ENCODE results near the gene REV1. TPM values are rescaled to one million over a fixed set of nuclear protein-coding genes. Genes with fewer than 3 reads are reported as not detected.

REV1 gene
- total RNA-seq, 1 donor from 2014 or later: 24.4 TPM

DNA sequence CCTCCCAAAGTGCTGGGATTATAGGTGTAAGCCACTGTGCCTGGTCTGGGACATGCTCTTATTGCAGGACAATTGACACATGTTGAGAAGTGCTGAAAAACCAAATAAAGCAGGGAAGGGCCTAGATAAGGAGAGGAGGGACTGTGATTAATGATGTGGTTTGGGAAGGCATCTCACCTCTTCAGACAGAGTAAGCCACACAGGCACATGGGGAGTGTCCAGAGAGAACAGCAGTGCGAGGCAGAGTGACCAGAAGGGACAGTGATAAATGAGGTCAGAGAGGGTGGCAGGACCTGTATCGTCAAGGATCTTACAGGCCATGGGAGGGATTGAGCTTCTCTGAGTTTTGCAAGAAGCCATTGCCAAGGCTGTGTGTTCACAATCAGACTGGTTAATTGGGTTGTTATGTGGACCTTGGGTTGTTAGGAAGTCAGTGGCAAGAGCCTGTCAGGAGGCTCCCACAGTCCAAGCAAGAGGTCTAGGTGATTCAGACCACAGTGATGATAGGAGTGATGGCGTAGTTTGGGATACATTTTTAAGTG, 94.2 kb downstream of the REV1 start:
- Histone ChIP-seq H4K20me1 (ENCODE audit: insufficient read depth, low read length) (peaks cover 3% of the 10 kb centered on the region), H3K9me3 (ENCODE audit: insufficient read depth, low read depth, low read length) (no peaks in the 10 kb centered on the region), H3K36me3 (ENCODE audit: insufficient read depth, low read length) (peaks cover 69% of the 10 kb centered on the region), H3K4me1 (ENCODE audit: insufficient read depth, low read length) (no peaks in the 10 kb centered on the region), H3K4me2 (ENCODE audit: low read length) (no peak overlapping the region), H3K9ac (ENCODE audit: low read length) (no peak overlapping the region), H3K4me3 (ENCODE audit: insufficient read depth, low read depth, low read length) (no peak overlapping the region), H3K27me3 (ENCODE audit: insufficient read depth, low read length) (no peaks in the 10 kb centered on the region), H2AFZ (ENCODE audit: low read depth, low read length) (no peak overlapping the region), H3K27ac (ENCODE audit: low read depth, low read length) (no peak overlapping the region), H3K79me2 (ENCODE audit: insufficient read depth, low read length) (no peaks in the 10 kb centered on the region)
- TF ChIP-seq, protein P1, sequence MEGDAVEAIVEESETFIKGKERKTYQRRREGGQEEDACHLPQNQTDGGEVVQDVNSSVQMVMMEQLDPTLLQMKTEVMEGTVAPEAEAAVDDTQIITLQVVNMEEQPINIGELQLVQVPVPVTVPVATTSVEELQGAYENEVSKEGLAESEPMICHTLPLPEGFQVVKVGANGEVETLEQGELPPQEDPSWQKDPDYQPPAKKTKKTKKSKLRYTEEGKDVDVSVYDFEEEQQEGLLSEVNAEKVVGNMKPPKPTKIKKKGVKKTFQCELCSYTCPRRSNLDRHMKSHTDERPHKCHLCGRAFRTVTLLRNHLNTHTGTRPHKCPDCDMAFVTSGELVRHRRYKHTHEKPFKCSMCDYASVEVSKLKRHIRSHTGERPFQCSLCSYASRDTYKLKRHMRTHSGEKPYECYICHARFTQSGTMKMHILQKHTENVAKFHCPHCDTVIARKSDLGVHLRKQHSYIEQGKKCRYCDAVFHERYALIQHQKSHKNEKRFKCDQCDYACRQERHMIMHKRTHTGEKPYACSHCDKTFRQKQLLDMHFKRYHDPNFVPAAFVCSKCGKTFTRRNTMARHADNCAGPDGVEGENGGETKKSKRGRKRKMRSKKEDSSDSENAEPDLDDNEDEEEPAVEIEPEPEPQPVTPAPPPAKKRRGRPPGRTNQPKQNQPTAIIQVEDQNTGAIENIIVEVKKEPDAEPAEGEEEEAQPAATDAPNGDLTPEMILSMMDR (IDR thresholded peaks at IDR 0.05; ENCODE audit: insufficient read depth, low read depth, low read length): no peak
- no peak overlapping the region for H3K4me3 Mint-ChIP-seq (ENCODE audit: unreplicated experiment)
- no peak for FAIRE-seq
- no peaks in the 10 kb centered on the region for H3K27me3 Mint-ChIP-seq (ENCODE audit: low read depth, unreplicated experiment)
- H3K4me1 Mint-ChIP-seq (ENCODE audit: low read depth, unreplicated experiment): no peaks in the 10 kb centered on the region
- no peaks in the 10 kb centered on the region for H3K9me3 Mint-ChIP-seq (ENCODE audit: unreplicated experiment)
- DNase-seq (ENCODE audit: low read depth): peak; percentile 46
- H3K36me3 Mint-ChIP-seq (ENCODE audit: low read depth, unreplicated experiment): peaks cover 7% of the 10 kb centered on the region
- H3K27ac Mint-ChIP-seq (ENCODE audit: unreplicated experiment): no peak overlapping the region

DNA sequence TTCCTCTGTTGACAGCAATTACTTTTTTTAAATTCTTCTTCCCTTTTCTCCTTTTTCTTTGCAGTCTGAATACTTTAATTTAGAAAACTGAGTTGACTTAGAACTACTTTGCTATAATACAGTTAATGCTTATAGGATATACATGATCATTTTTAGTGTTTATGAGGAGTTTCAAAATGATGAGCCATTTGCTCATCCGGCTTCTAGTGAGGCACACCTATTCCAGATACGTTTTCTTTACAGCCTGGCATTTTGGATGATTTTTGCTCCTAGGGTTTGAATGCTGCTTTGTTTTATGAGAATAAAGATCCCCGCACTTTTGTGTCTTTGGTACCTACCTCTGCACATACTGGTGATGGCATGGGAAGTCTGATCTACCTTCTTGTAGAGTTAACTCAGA, 99.9 kb downstream of the REV1 start:
- Histone ChIP-seq H3K4me2 (ENCODE audit: low read length) (peak overlapping the region; percentile 2), H3K4me1 (ENCODE audit: insufficient read depth, low read length) (peaks cover 8% of the 10 kb centered on the region), H3K9ac (ENCODE audit: low read length) (no peak overlapping the region), H3K27me3 (ENCODE audit: insufficient read depth, low read length) (no peaks in the 10 kb centered on the region), H3K27ac (ENCODE audit: low read depth, low read length) (peak overlapping the region; percentile 32), H3K36me3 (ENCODE audit: insufficient read depth, low read length) (peaks cover 25% of the 10 kb centered on the region), H3K9me3 (ENCODE audit: insufficient read depth, low read depth, low read length) (no peaks in the 10 kb centered on the region), H3K79me2 (ENCODE audit: insufficient read depth, low read length) (peaks cover 12% of the 10 kb centered on the region), H2AFZ (ENCODE audit: low read depth, low read length) (no peak overlapping the region), H4K20me1 (ENCODE audit: insufficient read depth, low read length) (no peaks in the 10 kb centered on the region), H3K4me3 (ENCODE audit: insufficient read depth, low read depth, low read length) (no peak overlapping the region)
- Mint-ChIP-seq H3K4me1 (ENCODE audit: low read depth, unreplicated experiment) (peaks cover 8% of the 10 kb centered on the region), H3K36me3 (ENCODE audit: low read depth, unreplicated experiment) (peaks cover 9% of the 10 kb centered on the region), H3K9me3 (ENCODE audit: unreplicated experiment) (no peaks in the 10 kb centered on the region), H3K4me3 (ENCODE audit: unreplicated experiment) (no peak overlapping the region), H3K27me3 (ENCODE audit: low read depth, unreplicated experiment) (no peaks in the 10 kb centered on the region), H3K27ac (ENCODE audit: unreplicated experiment) (no peak overlapping the region)
- no peak for DNase-seq (ENCODE audit: low read depth)
- no peak for TF ChIP-seq EZH2 (IDR thresholded peaks at IDR 0.05; ENCODE audit: insufficient read depth, low read length)
- TF ChIP-seq, protein P1 (IDR thresholded peaks at IDR 0.05; ENCODE audit: insufficient read depth, low read depth, low read length): no peak
- no peak for FAIRE-seq

DNA sequence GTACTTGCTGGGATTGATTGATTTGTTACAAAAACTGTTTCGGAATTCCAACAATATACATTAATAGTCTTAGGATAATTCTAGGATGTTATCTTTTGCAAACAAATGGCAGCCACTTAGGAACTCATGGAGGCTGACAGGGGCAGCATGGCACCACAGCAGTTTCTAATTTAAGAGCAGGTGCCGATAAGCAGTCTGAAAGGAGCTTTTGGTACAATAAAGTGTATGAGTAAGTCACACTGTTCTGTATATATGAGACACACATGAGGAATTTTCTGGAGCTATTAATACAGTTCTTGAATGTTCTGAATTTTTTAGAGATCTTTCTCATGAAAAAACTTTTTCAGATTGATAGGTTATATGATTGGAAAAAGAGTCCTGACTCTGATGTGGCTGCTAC, 100.4 kb downstream of the REV1 start:
- Histone ChIP-seq H3K9me3 (ENCODE audit: insufficient read depth, low read depth, low read length) (no peaks in the 10 kb centered on the region), H4K20me1 (ENCODE audit: insufficient read depth, low read length) (no peaks in the 10 kb centered on the region), H3K79me2 (ENCODE audit: insufficient read depth, low read length) (peaks cover 12% of the 10 kb centered on the region), H3K4me2 (ENCODE audit: low read length) (peak overlapping the region; percentile 2), H3K9ac (ENCODE audit: low read length) (no peak overlapping the region), H3K27ac (ENCODE audit: low read depth, low read length) (peak overlapping the region; percentile 32), H2AFZ (ENCODE audit: low read depth, low read length) (no peak overlapping the region), H3K36me3 (ENCODE audit: insufficient read depth, low read length) (peaks cover 22% of the 10 kb centered on the region), H3K27me3 (ENCODE audit: insufficient read depth, low read length) (no peaks in the 10 kb centered on the region), H3K4me1 (ENCODE audit: insufficient read depth, low read length) (peaks cover 8% of the 10 kb centered on the region), H3K4me3 (ENCODE audit: insufficient read depth, low read depth, low read length) (no peak overlapping the region)
- FAIRE-seq: no peak
- H3K4me1 Mint-ChIP-seq (ENCODE audit: low read depth, unreplicated experiment): peaks cover 8% of the 10 kb centered on the region
- DNase-seq (ENCODE audit: low read depth): peak; percentile 70
- no peaks in the 10 kb centered on the region for H3K27me3 Mint-ChIP-seq (ENCODE audit: low read depth, unreplicated experiment)
- H3K4me3 Mint-ChIP-seq (ENCODE audit: unreplicated experiment): no peak overlapping the region
- TF ChIP-seq EZH2 (IDR thresholded peaks at IDR 0.05; ENCODE audit: insufficient read depth, low read length): no peak
- TF ChIP-seq, protein P1 (IDR thresholded peaks at IDR 0.05; ENCODE audit: insufficient read depth, low read depth, low read length): no peak
- H3K36me3 Mint-ChIP-seq (ENCODE audit: low read depth, unreplicated experiment): peaks cover 13% of the 10 kb centered on the region
- H3K27ac Mint-ChIP-seq (ENCODE audit: unreplicated experiment): no peak overlapping the region
- no peaks in the 10 kb centered on the region for H3K9me3 Mint-ChIP-seq (ENCODE audit: unreplicated experiment)

All from astrocyte (in vitro differentiated cells and primary cell).